SJSA1 (cell line): Measurements from ENCODE around the gene SNX8. TPM values are rescaled to one million over a fixed set of nuclear protein-coding genes. Genes with fewer than 3 reads are reported as not detected.
"Not testable (repeated sequence)": the region's sequence is repeated elsewhere in the genome, so short reads cannot be mapped to it uniquely, and the experiment has no call there.

Experiments
- DNase-seq, 2 experiments: peaks; one replicate each; pipeline ENCODE4 v3.0.0-alpha.2; 2015 to 2020; ENCODE audit warnings: low spot score in 2 of 2, low read depth in 1 of 2
- H3K27ac ChIP-seq: fragments of 250-450 bp; sonication (Bioruptor Pico); 2 replicates; pipeline ENCODE4 v1.5.1; 2020; ENCODE audit warnings: mild to moderate bottlenecking, moderate library complexity
- H3K27me3 ChIP-seq: fragments of 250-450 bp; sonication (Bioruptor Pico); replicated peaks from 2 replicates; pipeline ENCODE4 v1.5.1; 2020; ENCODE audit warnings: mild to moderate bottlenecking, moderate library complexity
- H3K36me3 ChIP-seq: fragments of 250-450 bp; sonication (Bioruptor Pico); 2 replicates; pipeline ENCODE4 v1.5.1; 2020; ENCODE audit warnings: mild to moderate bottlenecking
- H3K4me1 ChIP-seq: fragments of 250-450 bp; sonication (Bioruptor Pico); replicated peaks from 2 replicates; pipeline ENCODE4 v1.6.1; 2021; ENCODE audit warnings: mild to moderate bottlenecking
- H3K4me3 ChIP-seq: fragments of 250-450 bp; sonication (Bioruptor Pico); 2 replicates; pipeline ENCODE4 v1.5.1; 2020; ENCODE audit warnings: mild to moderate bottlenecking
- H3K9me3 ChIP-seq: fragments of 250-450 bp; sonication (Bioruptor Pico); replicated peaks from 2 replicates; pipeline ENCODE4 v1.5.1; 2020; ENCODE audit warnings: mild to moderate bottlenecking
- total RNA-seq: library from RNA; depleted of rRNA; stranded (reverse); fragments of >200 nt; shearing (Covaris generic); gene quantifications from 2 replicates; pipeline ENCODE4 v1.2.3, GENCODE V29; 2014

SNX8 gene
- total RNA-seq, 1 experiment from 2014 or later = 12.2 TPM

- H3K4me1 ChIP-seq = peaks cover 26% of the 10 kb centered on the region
- H3K4me3 ChIP-seq, H3K27ac ChIP-seq, H3K36me3 ChIP-seq, DNase-seq, H3K9me3 ChIP-seq, H3K27me3 ChIP-seq: not testable (repeated sequence)
Observed at GRCh38 chr7:2314956-2315530, 802 bp upstream of the SNX8 start.

- Histone ChIP-seq H3K27ac (peak overlapping the region; percentile 41), H3K4me3 (peak overlapping the region; percentile 90), H3K9me3 (no peaks in the 10 kb centered on the region), H3K27me3 (no peaks in the 10 kb centered on the region), H3K4me1 (peaks cover 36% of the 10 kb centered on the region), H3K36me3 (peaks cover 10% of the 10 kb centered on the region; the same call in 1 of the 2 replicates)
- peak; percentile 45 to 52 for DNase-seq
Observed at GRCh38 chr7:2313450-2314208, 612 bp downstream of the SNX8 start.

- peaks cover 10% of the 10 kb centered on the region; the same call in 1 of the 2 replicates for H3K36me3 ChIP-seq
- no peak overlapping the region for H3K4me3 ChIP-seq
- H3K9me3 ChIP-seq = no peaks in the 10 kb centered on the region
- peaks cover 36% of the 10 kb centered on the region for H3K4me1 ChIP-seq
- H3K27ac ChIP-seq = no peak overlapping the region
- no peaks in the 10 kb centered on the region for H3K27me3 ChIP-seq
- DNase-seq = no peak
Observed at GRCh38 chr7:2312267-2312929, 1.8 kb downstream of the SNX8 start.

- peak overlapping the region; percentile 83 for H3K27ac ChIP-seq
Observed at GRCh38 chr7:2309889-2310331, 4.3 kb downstream of the SNX8 start.

GRCh38 chr7:2307690-2308107, 6.5 kb downstream of the SNX8 start:
- no peaks in the 10 kb centered on the region for H3K9me3 ChIP-seq
- H3K36me3 ChIP-seq = peaks cover 7% of the 10 kb centered on the region; the same call in 1 of the 2 replicates
- no peak for DNase-seq
- no peak overlapping the region for H3K4me3 ChIP-seq
- no peaks in the 10 kb centered on the region for H3K27me3 ChIP-seq
- peaks cover 27% of the 10 kb centered on the region for H3K4me1 ChIP-seq
- H3K27ac ChIP-seq = no peak overlapping the region

More at GRCh38 chr7:2309889-2310331, 4.3 kb downstream of the SNX8 start:
- Histone ChIP-seq H3K4me3 (peak overlapping the region; percentile 13), H3K4me1 (peaks cover 36% of the 10 kb centered on the region), H3K36me3 (peaks cover 10% of the 10 kb centered on the region; the same call in 1 of the 2 replicates), H3K9me3 (no peaks in the 10 kb centered on the region), H3K27me3 (no peaks in the 10 kb centered on the region)
- DNase-seq = peak; percentile 83 to 87

GRCh38 chr7:2306688-2307087, 7.6 kb downstream of the SNX8 start:
- no peak for DNase-seq
- peaks cover 7% of the 10 kb centered on the region; the same call in 1 of the 2 replicates for H3K36me3 ChIP-seq

GRCh38 chr7:2305258-2305657, 9.0 kb downstream of the SNX8 start:
- H3K4me3 ChIP-seq, DNase-seq, H3K27ac ChIP-seq, H3K27me3 ChIP-seq, H3K9me3 ChIP-seq, H3K36me3 ChIP-seq: not testable (repeated sequence)
- peaks cover 25% of the 10 kb centered on the region for H3K4me1 ChIP-seq

More at GRCh38 chr7:2306688-2307087, 7.6 kb downstream of the SNX8 start:
- Histone ChIP-seq H3K4me1 (peaks cover 24% of the 10 kb centered on the region), H3K27ac (no peak overlapping the region), H3K4me3 (no peak overlapping the region), H3K9me3 (no peaks in the 10 kb centered on the region), H3K27me3 (no peaks in the 10 kb centered on the region)

GRCh38 chr7:2303520-2303919, 10.7 kb downstream of the SNX8 start:
- not testable (repeated sequence) for H3K36me3 ChIP-seq, DNase-seq, H3K27ac ChIP-seq, H3K4me3 ChIP-seq, H3K27me3 ChIP-seq, H3K9me3 ChIP-seq
- peaks cover 12% of the 10 kb centered on the region for H3K4me1 ChIP-seq

GRCh38 chr7:2302743-2303397, 11.4 kb downstream of the SNX8 start:
- not testable (repeated sequence) for H3K4me3 ChIP-seq, H3K27me3 ChIP-seq, H3K9me3 ChIP-seq, DNase-seq, H3K27ac ChIP-seq, H3K36me3 ChIP-seq
- peaks cover 12% of the 10 kb centered on the region for H3K4me1 ChIP-seq

- Histone ChIP-seq H3K36me3 (no peaks in the 10 kb centered on the region), H3K9me3 (no peaks in the 10 kb centered on the region), H3K4me1 (peaks cover 12% of the 10 kb centered on the region), H3K27me3 (no peaks in the 10 kb centered on the region), H3K4me3 (no peak overlapping the region), H3K27ac (no peak overlapping the region)
- DNase-seq = no peak
Observed at GRCh38 chr7:2301511-2301863, 12.8 kb downstream of the SNX8 start.

- Histone ChIP-seq H3K27ac (no peak overlapping the region), H3K9me3 (no peaks in the 10 kb centered on the region), H3K4me1 (peaks cover 12% of the 10 kb centered on the region), H3K4me3 (no peak overlapping the region), H3K36me3 (no peaks in the 10 kb centered on the region), H3K27me3 (no peaks in the 10 kb centered on the region)
- no peak for DNase-seq
Observed at GRCh38 chr7:2299870-2300512, 14.2 kb downstream of the SNX8 start.

- no peak for DNase-seq
Observed at GRCh38 chr7:2299131-2299829, 15.0 kb downstream of the SNX8 start.

GRCh38 chr7:2296832-2297231, 17.4 kb downstream of the SNX8 start:
- peaks cover 12% of the 10 kb centered on the region for H3K4me1 ChIP-seq
- no peak for DNase-seq
- no peaks in the 10 kb centered on the region for H3K27me3 ChIP-seq
- no peak overlapping the region for H3K4me3 ChIP-seq
- H3K9me3 ChIP-seq = no peaks in the 10 kb centered on the region
- H3K27ac ChIP-seq = no peak overlapping the region
- H3K36me3 ChIP-seq = no peaks in the 10 kb centered on the region

More at GRCh38 chr7:2299131-2299829, 15.0 kb downstream of the SNX8 start:
- no peak overlapping the region for H3K4me3 ChIP-seq
- no peaks in the 10 kb centered on the region for H3K27me3 ChIP-seq
- H3K27ac ChIP-seq = no peak overlapping the region
- H3K36me3 ChIP-seq = no peaks in the 10 kb centered on the region
- no peaks in the 10 kb centered on the region for H3K9me3 ChIP-seq
- H3K4me1 ChIP-seq = peaks cover 12% of the 10 kb centered on the region
